Stimulated activated effector memory CD8-positive, alpha-beta T cell treated with anti-CD3 and anti-CD28 coated beads, Interleukin-12 subunit alpha, Interleukin-12 subunit beta, amount 100 ng/mL, for 72 hours (primary cell): ENCODE data around the gene WWOX.

Experiments
- ATAC-seq: fragments of 150-1000 bp; cut with Tn5 transposase; 2 replicates; pipeline ENCODE4 v1.10.0; 2021
- DNase-seq, 2 donors: peaks; one replicate each; pipeline ENCODE4 v3.0.0; 2021 to 2022; ENCODE audit warnings: low spot score in 2 of 2
- H3K27ac Mint-ChIP-seq: one replicate; pipeline ENCODE4 v1.8.0; 2022; ENCODE audit warnings: mild to moderate bottlenecking, mixed read lengths
- H3K36me3 Mint-ChIP-seq: one replicate; pipeline ENCODE4 v1.8.0; 2022; ENCODE audit warnings: mild to moderate bottlenecking, mixed read lengths
- H3K4me1 Mint-ChIP-seq: one replicate; pipeline ENCODE4 v1.8.0; 2022; ENCODE audit warnings: mixed read lengths
- H3K4me3 Mint-ChIP-seq: one replicate; pipeline ENCODE4 v1.8.0; 2022; ENCODE audit warnings: mild to moderate bottlenecking, mixed read lengths
- H3K9me3 Mint-ChIP-seq: one replicate; pipeline ENCODE4 v1.8.0; 2022; ENCODE audit warnings: mixed read lengths

The WWOX gene

GRCh38 chr16:78650339-78651074 lies 551.1 kb downstream of the WWOX start:
- no peaks in the 10 kb centered on the region for H3K36me3 Mint-ChIP-seq
- no peak for ATAC-seq
- no peaks in the 10 kb centered on the region for H3K9me3 Mint-ChIP-seq
- DNase-seq: no peak
- no peaks in the 10 kb centered on the region for H3K4me1 Mint-ChIP-seq
- H3K27ac Mint-ChIP-seq: no peak overlapping the region
- H3K4me3 Mint-ChIP-seq: no peak overlapping the region

DNA sequence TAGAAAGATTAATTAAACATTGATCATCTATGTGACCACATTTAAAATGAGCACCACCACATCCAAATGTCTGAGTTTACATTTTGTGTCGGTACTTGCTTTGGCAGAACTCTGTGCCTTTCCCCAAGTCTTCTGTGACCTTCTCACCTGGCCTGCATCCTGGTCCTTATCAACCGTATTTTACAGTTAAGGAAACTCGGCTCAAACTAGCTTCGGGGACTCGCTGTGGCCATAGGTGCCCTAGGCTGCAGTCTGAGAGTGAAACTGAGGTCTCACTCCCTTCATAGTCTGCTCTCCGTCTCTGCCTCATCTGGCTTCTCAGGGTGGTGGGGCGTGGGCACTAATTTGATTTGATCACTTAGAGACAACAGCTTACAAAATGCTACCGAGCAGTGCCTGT lies 555.5 kb downstream of the WWOX start:
- Mint-ChIP-seq H3K9me3 (no peaks in the 10 kb centered on the region), H3K36me3 (no peaks in the 10 kb centered on the region), H3K4me3 (no peak overlapping the region), H3K4me1 (no peaks in the 10 kb centered on the region), H3K27ac (no peak overlapping the region)
- ATAC-seq: no peak
- DNase-seq: no peak

DNA sequence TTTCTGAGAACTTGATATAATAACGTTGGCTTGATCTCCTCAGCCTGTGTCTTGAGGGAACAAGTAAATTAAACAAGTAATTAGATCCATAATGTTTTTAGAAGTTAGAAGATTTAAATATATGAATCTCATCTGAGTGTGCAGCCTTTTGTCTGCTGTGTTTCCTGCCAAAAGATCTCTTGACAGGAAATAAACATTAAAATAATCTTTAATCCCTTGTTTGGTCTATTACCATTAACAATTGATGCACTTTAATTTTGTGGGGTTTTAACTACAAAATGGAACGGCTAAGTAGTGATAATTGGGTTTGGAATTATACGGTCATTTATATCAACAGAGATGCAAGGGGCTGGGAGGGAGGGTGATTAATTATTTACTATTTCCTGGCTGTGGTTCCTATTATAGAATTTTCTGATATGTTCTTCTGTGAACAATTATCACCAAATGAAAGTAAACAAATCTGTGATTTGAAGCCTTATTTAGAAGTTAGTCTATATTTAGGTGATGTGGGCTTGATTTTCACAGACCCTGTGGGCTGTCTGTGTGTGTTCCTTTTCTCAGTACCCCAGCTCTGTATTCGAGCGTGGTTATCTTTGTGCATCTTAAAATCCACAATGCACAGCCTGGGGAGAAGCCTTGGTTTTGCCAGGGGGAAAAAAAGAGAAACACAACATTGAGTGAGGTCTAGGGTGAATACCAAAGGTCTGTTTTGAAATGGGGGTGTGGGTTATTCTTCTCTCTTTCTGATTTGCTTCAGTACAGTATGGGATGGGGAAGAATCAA lies 556.1 kb downstream of the WWOX start:
- H3K4me3 Mint-ChIP-seq: no peak overlapping the region
- H3K36me3 Mint-ChIP-seq: no peaks in the 10 kb centered on the region

DNA sequence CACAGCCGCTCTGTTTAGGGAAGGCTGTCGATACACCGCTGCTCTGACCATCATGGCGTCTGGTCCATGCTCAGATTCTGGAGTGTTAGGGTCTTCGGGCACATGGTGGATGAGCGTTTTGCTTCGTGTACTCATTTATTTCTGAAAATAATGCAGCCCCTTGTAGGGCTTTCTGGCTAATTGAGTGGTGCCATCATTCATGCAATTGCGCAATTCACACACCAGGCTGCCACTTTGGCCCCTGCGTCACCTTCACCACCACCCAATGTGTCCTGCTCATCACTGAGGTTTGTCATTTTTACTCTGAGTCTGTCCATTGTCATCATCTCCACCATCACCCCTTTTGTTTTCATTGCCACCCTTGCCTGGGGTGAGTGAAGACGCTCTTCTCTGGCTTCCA lies 557.4 kb downstream of the WWOX start:
- Mint-ChIP-seq H3K9me3 (no peaks in the 10 kb centered on the region), H3K4me3 (no peak overlapping the region), H3K36me3 (no peaks in the 10 kb centered on the region), H3K27ac (no peak overlapping the region), H3K4me1 (no peaks in the 10 kb centered on the region)
- no peak for ATAC-seq
- DNase-seq: no peak

More for the DNA sequence above, 556.1 kb downstream of the WWOX start:
- Mint-ChIP-seq H3K27ac (no peak overlapping the region), H3K9me3 (no peaks in the 10 kb centered on the region), H3K4me1 (no peaks in the 10 kb centered on the region)
- ATAC-seq (no peak), DNase-seq (no peak)

DNA sequence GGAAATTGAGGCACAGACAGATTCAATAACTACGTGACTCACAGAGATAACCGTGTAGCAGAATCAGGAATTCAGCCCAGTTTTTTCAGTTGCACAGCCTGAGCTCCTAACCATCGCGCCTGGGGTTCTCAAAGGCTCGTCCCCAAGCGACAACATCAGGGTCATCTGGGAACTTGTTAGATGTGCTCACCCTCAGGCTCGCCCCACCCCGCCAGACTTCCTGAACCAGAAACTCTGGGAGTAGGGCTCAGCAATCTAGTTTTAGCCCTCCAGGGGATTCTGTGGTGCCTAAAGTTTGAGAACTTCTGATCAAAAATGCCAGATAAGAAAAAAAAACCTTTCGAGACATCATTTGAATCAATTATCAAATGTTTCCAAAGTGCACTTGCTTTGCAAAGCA lies 559.8 kb downstream of the WWOX start:
- no peak overlapping the region for H3K4me3 Mint-ChIP-seq
- DNase-seq (no peak), ATAC-seq (no peak)
- H3K4me1 Mint-ChIP-seq: no peaks in the 10 kb centered on the region
- no peaks in the 10 kb centered on the region for H3K9me3 Mint-ChIP-seq
- no peak overlapping the region for H3K27ac Mint-ChIP-seq
- no peaks in the 10 kb centered on the region for H3K36me3 Mint-ChIP-seq

- DNase-seq: no peak
- Mint-ChIP-seq H3K4me1 (no peaks in the 10 kb centered on the region), H3K4me3 (no peak overlapping the region), H3K27ac (no peak overlapping the region), H3K9me3 (no peaks in the 10 kb centered on the region), H3K36me3 (no peaks in the 10 kb centered on the region)
- no peak for ATAC-seq
Observed at GRCh38 chr16:78659668-78660217, 560.3 kb downstream of the WWOX start.

DNA sequence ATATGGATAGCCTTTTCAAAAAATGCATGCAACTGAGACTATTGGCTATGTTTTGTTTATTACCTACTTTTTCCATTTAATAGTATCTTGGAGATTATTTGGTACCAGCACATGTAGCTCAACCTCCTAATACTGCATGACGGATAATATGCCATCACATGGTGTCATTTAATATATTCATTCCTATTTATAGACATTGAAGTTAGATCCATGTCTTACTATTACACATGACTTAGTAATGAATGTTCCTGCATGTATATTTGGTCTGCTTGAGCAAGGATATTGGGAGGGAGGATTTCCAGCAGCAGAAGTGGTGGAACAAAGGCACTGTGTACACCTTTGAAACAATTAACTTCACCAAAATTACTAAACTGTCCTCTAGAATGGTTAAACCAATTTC lies 561.3 kb downstream of the WWOX start:
- Mint-ChIP-seq H3K4me3 (no peak overlapping the region), H3K9me3 (no peaks in the 10 kb centered on the region), H3K4me1 (no peaks in the 10 kb centered on the region), H3K36me3 (no peaks in the 10 kb centered on the region), H3K27ac (no peak overlapping the region)
- ATAC-seq: no peak
- DNase-seq: no peak

- Mint-ChIP-seq H3K27ac (peak overlapping the region; percentile 33), H3K4me3 (no peak overlapping the region)
Observed at GRCh38 chr16:78663690-78664089, 564.2 kb downstream of the WWOX start.

GRCh38 chr16:78664811-78665772 lies 565.6 kb downstream of the WWOX start:
- Mint-ChIP-seq H3K9me3 (no peaks in the 10 kb centered on the region), H3K4me1 (no peaks in the 10 kb centered on the region), H3K27ac (no peak overlapping the region), H3K4me3 (no peak overlapping the region), H3K36me3 (no peaks in the 10 kb centered on the region)
- ATAC-seq: no peak
- DNase-seq: no peak

More at GRCh38 chr16:78663690-78664089, 564.2 kb downstream of the WWOX start:
- ATAC-seq: no peak
- Mint-ChIP-seq H3K4me1 (no peaks in the 10 kb centered on the region), H3K36me3 (no peaks in the 10 kb centered on the region), H3K9me3 (no peaks in the 10 kb centered on the region)
- DNase-seq: no peak

- Mint-ChIP-seq H3K9me3 (no peaks in the 10 kb centered on the region), H3K4me1 (no peaks in the 10 kb centered on the region), H3K27ac (no peak overlapping the region), H3K4me3 (no peak overlapping the region), H3K36me3 (no peaks in the 10 kb centered on the region)
- no peak for DNase-seq
- no peak for ATAC-seq
Observed at GRCh38 chr16:78666318-78666717, 566.9 kb downstream of the WWOX start.

DNA sequence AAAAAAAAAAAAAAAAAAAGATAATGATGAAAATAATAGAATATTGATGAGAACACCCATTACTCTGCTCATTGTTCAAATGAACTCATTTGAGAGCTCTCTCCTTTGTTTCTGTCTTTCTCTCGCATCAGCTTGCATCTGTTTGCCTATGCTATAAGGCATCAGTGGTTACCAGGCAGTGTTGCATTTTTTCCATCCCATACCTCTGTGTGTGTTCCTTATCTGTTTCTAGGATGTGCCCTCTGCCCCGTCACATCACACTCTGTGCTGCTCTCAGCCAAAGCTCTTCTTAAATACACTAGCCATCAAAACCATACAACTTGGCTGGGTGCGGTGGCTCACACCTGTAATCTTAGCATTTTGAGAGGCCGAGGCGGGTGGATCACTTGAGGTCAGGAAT lies 568.2 kb downstream of the WWOX start:
- Mint-ChIP-seq H3K27ac (no peak overlapping the region), H3K4me1 (no peaks in the 10 kb centered on the region)

DNA sequence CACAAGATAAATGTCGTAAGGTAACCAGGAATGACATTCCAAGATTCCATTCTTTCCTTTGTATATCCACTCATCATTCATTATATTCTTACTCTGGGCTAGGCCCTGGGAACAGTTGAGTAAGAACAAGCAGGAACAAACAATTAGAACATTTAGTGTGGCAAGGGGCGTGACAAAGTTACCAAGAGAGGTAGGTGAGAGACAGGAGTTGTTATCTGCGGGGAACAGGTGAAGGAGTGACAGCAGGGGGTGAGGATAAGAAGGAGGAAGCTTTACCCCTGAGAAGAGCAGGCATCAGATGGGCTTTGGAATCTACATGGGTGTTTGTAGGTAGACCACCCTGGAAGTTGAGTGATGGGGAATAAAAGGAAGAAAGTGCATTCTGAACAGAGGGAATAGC lies 568.9 kb downstream of the WWOX start:
- Mint-ChIP-seq H3K36me3 (no peaks in the 10 kb centered on the region), H3K9me3 (no peaks in the 10 kb centered on the region), H3K4me3 (no peak overlapping the region), H3K27ac (no peak overlapping the region), H3K4me1 (no peaks in the 10 kb centered on the region)
- ATAC-seq (no peak), DNase-seq (no peak)

More for the DNA sequence above, 568.2 kb downstream of the WWOX start:
- DNase-seq (no peak), ATAC-seq (no peak)
- H3K9me3 Mint-ChIP-seq: no peaks in the 10 kb centered on the region
- no peaks in the 10 kb centered on the region for H3K36me3 Mint-ChIP-seq
- H3K4me3 Mint-ChIP-seq: no peak overlapping the region

DNA sequence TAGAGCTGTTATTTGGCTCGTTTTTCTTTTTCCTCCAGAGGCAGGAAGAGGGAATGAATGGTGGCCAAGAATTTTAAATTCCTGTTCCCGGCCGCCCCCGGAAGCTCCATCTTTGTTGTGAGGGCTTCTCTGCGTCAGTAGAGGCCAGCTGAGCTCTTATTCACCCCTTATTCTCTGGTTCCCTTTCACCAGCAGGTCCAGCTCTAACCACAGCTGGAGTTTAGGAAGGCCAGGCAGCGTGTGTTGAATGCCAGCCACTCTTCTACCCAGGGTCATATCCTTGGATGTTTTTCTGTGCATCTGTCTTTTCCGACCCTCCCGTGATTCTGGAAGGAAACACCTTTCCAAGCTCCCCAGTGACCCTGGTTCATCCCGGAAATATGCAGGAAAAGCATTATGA lies 570.5 kb downstream of the WWOX start:
- Mint-ChIP-seq H3K4me1 (no peaks in the 10 kb centered on the region), H3K4me3 (no peak overlapping the region), H3K27ac (no peak overlapping the region), H3K9me3 (no peaks in the 10 kb centered on the region), H3K36me3 (no peaks in the 10 kb centered on the region)
- no peak for DNase-seq
- ATAC-seq: no peak

- no peaks in the 10 kb centered on the region for H3K36me3 Mint-ChIP-seq
- no peaks in the 10 kb centered on the region for H3K9me3 Mint-ChIP-seq
- ATAC-seq (no peak), DNase-seq (no peak)
- H3K27ac Mint-ChIP-seq: no peak overlapping the region
- no peaks in the 10 kb centered on the region for H3K4me1 Mint-ChIP-seq
- no peak overlapping the region for H3K4me3 Mint-ChIP-seq
Observed at GRCh38 chr16:78672779-78673556, 573.5 kb downstream of the WWOX start.
